H1 (cell line): ENCODE measurements around the gene MAP2K5. TPM values are rescaled to one million over a fixed set of nuclear protein-coding genes. Genes with fewer than 3 reads are reported as not detected.
A peak's percentile ranks its signal among the peaks of the same experiment; 100 is the strongest.

Experiments used
- BACH1 ChIP-seq: IDR thresholded peaks from 2 replicates; pipeline ENCODE4 v1.6.1; 2012; ENCODE audit warnings: low read length, improper control_type of control experiment
- CHD1 ChIP-seq: IDR thresholded peaks from 2 replicates; pipeline ENCODE4 v1.6.1; 2012; ENCODE audit warnings: low read depth, low read length, improper control_type of control experiment
- CTCF ChIP-seq, 3 experiments: IDR thresholded peaks; 1 replicate in 2 of 3; 2 replicates in 1 of 3; pipeline versions ENCODE4 v1.5.1 to v1.6.1; 2011; ENCODE audit warnings: low read length in 3 of 3, mild to moderate bottlenecking in 3 of 3, inconsistent platforms in 2 of 3, low read depth in 1 of 3, moderate library complexity in 1 of 3; ENCODE audit not compliant: insufficient read depth in 1 of 3; ENCODE audit errors: control extremely low read depth in 1 of 3
- GTF2F1 ChIP-seq: IDR thresholded peaks from 2 replicates; pipeline ENCODE4 v1.6.1; 2012; ENCODE audit warnings: low read depth, low read length, improper control_type of control experiment, borderline replicate concordance
- HDAC6 ChIP-seq: IDR thresholded peaks from one replicate; pipeline ENCODE4 v1.7.1; 2012; ENCODE audit warnings: low read depth, mild to moderate bottlenecking, inconsistent platforms, low read length, moderate library complexity
- MAX ChIP-seq: IDR thresholded peaks from 2 replicates; pipeline ENCODE4 v1.6.1; 2012; ENCODE audit warnings: inconsistent platforms
- NANOG ChIP-seq: IDR thresholded peaks from 2 replicates; pipeline ENCODE4 v1.6.1; 2011; ENCODE audit warnings: low read length, low read depth, mild to moderate bottlenecking, inconsistent platforms; ENCODE audit not compliant: insufficient read depth, poor library complexity, severe bottlenecking
- NRF1 ChIP-seq: IDR thresholded peaks from 2 replicates; pipeline ENCODE4 v1.6.1; 2011; ENCODE audit warnings: mild to moderate bottlenecking, low read depth, low read length, improper control_type of control experiment
- PHF8 ChIP-seq: fragments of 200-600 bp; sonication (generic); conservative IDR thresholded peaks from 2 replicates; pipeline ENCODE4 v1.7.1; 2012; ENCODE audit warnings: low read depth, mild to moderate bottlenecking, inconsistent platforms, low read length, moderate library complexity
- RBBP5 ChIP-seq: IDR thresholded peaks from 2 replicates; pipeline ENCODE4 v1.7.1; 2012; ENCODE audit warnings: low read depth, mild to moderate bottlenecking, inconsistent platforms, low read length, moderate library complexity, borderline replicate concordance
- RFX5 ChIP-seq: IDR thresholded peaks from 2 replicates; pipeline ENCODE4 v1.6.1; 2011; ENCODE audit warnings: low read depth, low read length, improper control_type of control experiment, borderline replicate concordance
- SAP30 ChIP-seq: fragments of 300-600 bp; sonication (generic); IDR thresholded peaks from 2 replicates; pipeline ENCODE4 v1.7.1; 2012; ENCODE audit warnings: low read length, moderate library complexity, mild to moderate bottlenecking, inconsistent platforms; ENCODE audit not compliant: insufficient read depth, insufficient replicate concordance
- SP1 ChIP-seq: IDR thresholded peaks from 2 replicates; pipeline ENCODE4 v1.6.1; 2011; ENCODE audit warnings: low read depth, low read length
- SRF ChIP-seq: IDR thresholded peaks from 2 replicates; pipeline ENCODE4 v1.6.1; 2011; ENCODE audit warnings: mild to moderate bottlenecking, low read depth, low read length, moderate library complexity
- TBP ChIP-seq: IDR thresholded peaks from 2 replicates; pipeline ENCODE4 v1.6.1; 2011; ENCODE audit warnings: low read depth, low read length, improper control_type of control experiment
- TCF12 ChIP-seq: IDR thresholded peaks from 2 replicates; pipeline ENCODE4 v1.6.1; 2011; ENCODE audit warnings: low read depth, mild to moderate bottlenecking, low read length
- USF2 ChIP-seq: IDR thresholded peaks from 2 replicates; pipeline ENCODE4 v1.6.1; 2011; ENCODE audit warnings: low read length, improper control_type of control experiment
- polyA plus RNA-seq, 7 experiments: library from polyadenylated mRNA; depleted of rRNA in 3 of 7; stranded (reverse) in 5 of 7; unstranded in 2 of 7; fragments of >200 nt in 5 of 7; fragments of 200-250 nt in 2 of 7; gene quantifications; 1 replicate in 5 of 7; 2 replicates in 1 of 7; 4 replicates in 1 of 7; pipeline versions ENCODE4 v1.2.1 to v1.2.3, GENCODE V29; 2011 to 2013; ENCODE audit warnings: missing spikeins in 2 of 7, mixed read lengths in 2 of 7
- total RNA-seq: library from RNA; stranded (reverse); fragmentation: NEBNext Ultra II Directional; extraction: Animal tissue kit (Norgen Biotek cat#: 25700); gene quantifications from 2 replicates; pipeline ENCODE4 v1.2.1, GENCODE V29; 2021

MAP2K5 gene
- total and polyA plus RNA-seq, 2 of the 8 experiments (the other 6 are each of a cell fraction or from before 2014, with no cell fraction given), result 4.4 to 15.8 TPM

GRCh38 chr15:67521029-67521782 is 21.3 kb upstream of the MAP2K5 start, which contains the start of gene C15orf61 (continued):
- no peak for TF ChIP-seq GTF2F1
- TF ChIP-seq SAP30, result no peak
- TF ChIP-seq PHF8, result peak; percentile 91
- peak; percentile 75 for TF ChIP-seq USF2
- TF ChIP-seq BACH1, result no peak
- TF ChIP-seq CTCF (IDR thresholded peaks at IDR 0.05; ENCODE audit: control extremely low read depth in 1 of 3, insufficient read depth in 1 of 3, low read depth in 1 of 3, low read length in 3 of 3), result no peak
- no peak for TF ChIP-seq HDAC6
- TF ChIP-seq TCF12, result no peak
- peak; percentile 79; the same call in 1 of the 2 replicates for TF ChIP-seq RBBP5
- TF ChIP-seq SP1, result no peak
- TF ChIP-seq MAX, result peak; percentile 94
- TF ChIP-seq TBP, result 0 out of 2 replicates have a peak, but pooled peaks have one; percentile 29
- TF ChIP-seq CHD1, result no peak
- no peak for TF ChIP-seq RFX5
- peak; percentile 41 for TF ChIP-seq NRF1
- no peak for TF ChIP-seq NANOG
- no peak for TF ChIP-seq SRF
- TF ChIP-seq, all 59 proteins: peak for 22
